Thyroid gland (tissue), 4 donors: Measurements from ENCODE around the gene LHCGR. TPM values are rescaled to one million over a fixed set of nuclear protein-coding genes. Genes with fewer than 3 reads are reported as not detected.

Source experiments
- DNase-seq, 2 donors: peaks; one replicate each; pipeline ENCODE4 v3.0.0-alpha.2; 2019
- H3K27ac ChIP-seq, 3 donors: fragments of 200-600 bp; sonication (generic); 1 replicate in 2 of 3; 2 replicates in 1 of 3; pipeline ENCODE4 v1.5.1; 2016 to 2019; ENCODE audit warnings: mild to moderate bottlenecking in 1 of 3, moderate library complexity in 1 of 3
- H3K27me3 ChIP-seq: fragments of 200-600 bp; sonication (generic); one replicate; pipeline ENCODE4 v1.5.1; 2019
- H3K36me3 ChIP-seq, 2 donors: fragments of 200-600 bp; sonication (generic); one replicate each; pipeline ENCODE4 v1.5.1; 2016 to 2019
- H3K4me1 ChIP-seq, 2 donors: fragments of 200-600 bp; sonication (generic); one replicate each; pipeline ENCODE4 v1.5.1; 2017 to 2019
- H3K4me3 ChIP-seq, 3 donors: fragments of 200-600 bp; sonication (generic); replicated peaks in 1 of 3; 1 replicate in 2 of 3; 2 replicates in 1 of 3; pipeline ENCODE4 v1.5.1; 2016; ENCODE audit warnings: mild to moderate bottlenecking in 1 of 3
- H3K9me3 ChIP-seq: fragments of 200-600 bp; sonication (generic); one replicate; pipeline ENCODE4 v1.5.1; 2017
- CTCF ChIP-seq, 6 experiments: fragments of 200-600 bp in 3 of 6; fragments of 450-650 bp in 3 of 6; sonication (generic) in 3 of 6; IDR thresholded peaks; one replicate each; pipeline ENCODE4 v1.5.1; 2016 to 2019; ENCODE audit warnings: antibody characterized with exemption in 6 of 6, mild to moderate bottlenecking in 2 of 6, inconsistent platforms in 1 of 6, moderate library complexity in 1 of 6
- POLR2A ChIP-seq, 2 donors: fragments of 450-650 bp; IDR thresholded peaks; one replicate each; pipeline ENCODE4 v1.6.1; 2017; ENCODE audit warnings: antibody characterized with exemption in 2 of 2, mild to moderate bottlenecking in 2 of 2, moderate library complexity in 1 of 2
- WGBS, 2 donors: methylation state at CpG; one replicate each; pipeline ENCODE4 v1.1.5; 2017; 5-methylcytosine and 5-hydroxymethylcytosine counted together
- intact Hi-C: fragments of 100-400 bp; cut with DNase I; formaldehyde crosslinking; loops from one replicate; pipeline ENCODE4 v1.15.1; 2023
- total RNA-seq, 4 donors: library from RNA; depleted of rRNA; stranded (reverse); fragments of >200 nt; gene quantifications; one replicate each; pipeline ENCODE4 v1.2.3, GENCODE V29; 2016

Gene LHCGR
- total RNA-seq, 4 donors from 2014 or later = 0.59 to 1.7 (median 1.1) TPM

DNA sequence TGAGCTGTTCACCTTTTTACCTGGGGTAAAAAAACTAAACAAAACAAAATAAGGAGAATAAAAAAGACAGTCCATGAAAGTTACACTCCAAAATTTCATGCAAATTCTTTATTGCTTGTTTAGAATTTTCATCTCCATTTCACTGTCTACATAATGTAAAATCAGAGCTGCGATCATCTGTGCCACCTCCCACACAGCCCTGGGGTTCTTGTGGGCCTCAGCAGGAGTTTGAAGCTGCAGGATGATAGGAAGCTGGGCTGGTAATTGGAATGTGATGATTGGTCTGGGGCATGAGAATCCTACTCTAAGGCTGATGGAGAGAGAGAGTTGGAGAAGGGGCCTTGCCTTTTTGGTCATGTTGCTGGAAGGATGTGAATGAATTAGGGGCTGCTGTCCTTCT lies 4.2 kb upstream of the LHCGR start:
- Histone ChIP-seq H3K9me3 (no peaks in the 10 kb centered on the region), H3K4me1 (peaks cover 0 to 9% of the 10 kb centered on the region in 2 donors), H3K36me3 (no peaks in the 10 kb centered on the region), H3K27ac (no peak overlapping the region), H3K4me3 (no peak overlapping the region), H3K27me3 (no peaks in the 10 kb centered on the region)
- 95 to 98% methylated on average over 1 of the region's 1 CpG for WGBS, 2 donors
- no peak for TF ChIP-seq POLR2A (IDR thresholded peaks at IDR 0.05)
- no peak for TF ChIP-seq CTCF (IDR thresholded peaks at IDR 0.05)
- DNase-seq = no peak
- intact Hi-C loops = no loop called here

- no peak for DNase-seq
- 51 to 58% methylated on average over 3 of the region's 3 CpGs for WGBS, 2 donors
- H3K9me3 ChIP-seq = no peaks in the 10 kb centered on the region
- no peak overlapping the region for H3K4me3 ChIP-seq
- peaks cover 0 to 9% of the 10 kb centered on the region in 2 donors for H3K4me1 ChIP-seq
- H3K36me3 ChIP-seq = no peaks in the 10 kb centered on the region
- no peak overlapping the region for H3K27ac ChIP-seq
- TF ChIP-seq POLR2A (IDR thresholded peaks at IDR 0.05) = no peak
- no peak for TF ChIP-seq CTCF (IDR thresholded peaks at IDR 0.05)
- H3K27me3 ChIP-seq = no peaks in the 10 kb centered on the region
- intact Hi-C loops = no loop called here
Observed at GRCh38 chr2:48756289-48756688, 765 bp upstream of the LHCGR start.

GRCh38 chr2:48754874-48755273 lies 650 bp downstream of the LHCGR start:
- Histone ChIP-seq H3K27ac (no peak overlapping the region), H3K4me1 (peaks cover 0 to 9% of the 10 kb centered on the region in 2 donors), H3K9me3 (no peaks in the 10 kb centered on the region), H3K4me3 (no peak overlapping the region), H3K36me3 (no peaks in the 10 kb centered on the region), H3K27me3 (no peaks in the 10 kb centered on the region)
- intact Hi-C loops = no loop called here
- no peak for TF ChIP-seq POLR2A (IDR thresholded peaks at IDR 0.05)
- no peak for TF ChIP-seq CTCF (IDR thresholded peaks at IDR 0.05)
- WGBS, 2 donors = 77 to 86% methylated on average over 9 to 10 of the region's 10 CpGs
- DNase-seq = peak; percentile 40 to 51

- Histone ChIP-seq H3K4me1 (peaks cover 0 to 9% of the 10 kb centered on the region in 2 donors), H3K27ac (no peak overlapping the region), H3K4me3 (no peak overlapping the region), H3K27me3 (no peaks in the 10 kb centered on the region), H3K9me3 (no peaks in the 10 kb centered on the region), H3K36me3 (no peaks in the 10 kb centered on the region)
- WGBS, 2 donors = 86 to 89% methylated on average over 1 of the region's 1 CpG
- no peak for DNase-seq
- intact Hi-C loops = no loop called here
- TF ChIP-seq CTCF (IDR thresholded peaks at IDR 0.05) (no peak), POLR2A (IDR thresholded peaks at IDR 0.05) (no peak)
Observed at GRCh38 chr2:48753228-48753627, 2.3 kb downstream of the LHCGR start.

DNA sequence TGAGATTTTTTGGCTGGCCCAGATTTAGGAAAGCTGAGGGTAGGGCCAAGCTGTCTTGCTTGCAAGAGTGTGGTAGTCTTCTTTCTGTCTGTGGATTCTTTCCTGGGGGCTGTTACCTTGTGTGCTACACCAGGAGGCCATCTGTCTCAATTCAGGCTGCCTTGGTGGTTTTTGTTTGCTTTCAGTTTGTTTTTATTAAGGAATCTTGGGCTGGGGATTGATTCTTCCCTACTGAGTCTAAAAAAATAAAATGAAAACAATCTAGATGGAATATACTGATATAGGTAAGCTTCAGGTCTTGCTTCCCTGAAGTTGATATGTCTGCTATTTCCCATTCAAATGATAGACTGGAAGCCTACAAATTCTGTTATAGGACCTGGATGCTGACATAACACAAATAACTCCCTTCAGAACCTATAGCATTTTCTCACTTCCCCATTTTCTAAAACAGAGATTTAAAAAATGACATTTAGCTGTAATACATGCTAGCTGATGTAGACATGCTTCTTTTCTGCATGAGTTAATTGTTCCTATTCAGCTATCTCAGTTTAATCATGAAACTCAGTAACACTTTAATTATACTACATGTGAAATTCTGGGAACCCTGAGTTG lies 5.3 kb downstream of the LHCGR start:
- H3K9me3 ChIP-seq = no peaks in the 10 kb centered on the region
- intact Hi-C loops = no loop called here
- no peaks in the 10 kb centered on the region for H3K27me3 ChIP-seq
- TF ChIP-seq CTCF (IDR thresholded peaks at IDR 0.05) = no peak
- no peak for TF ChIP-seq POLR2A (IDR thresholded peaks at IDR 0.05)
- H3K4me3 ChIP-seq = no peak overlapping the region
- no peak for DNase-seq
- no peaks in the 10 kb centered on the region for H3K36me3 ChIP-seq
- no peak overlapping the region for H3K27ac ChIP-seq
- H3K4me1 ChIP-seq = peaks cover 0 to 6% of the 10 kb centered on the region in 2 donors
